HepG2 (cell line): ENCODE results near the gene ZNF714. TPM values are rescaled to one million over a fixed set of nuclear protein-coding genes. Genes with fewer than 3 reads are reported as not detected.

Source experiments
- ATAC-seq: fragments of 200-7000 bp; cut with Tn5 transposase; 3 replicates; pipeline ENCODE4 v1.9.1; 2020; ENCODE audit warnings: mild to moderate bottlenecking, moderate library complexity
- BruUV-seq: library from RNA; stranded (reverse); fragments of 400-500 nt; replicated peaks from 2 replicates; lab custom pipeline; 2021; lab: Mats Ljungman, UMichigan
- CTCF ChIA-PET: fragments of 300-600 bp; formaldehyde crosslinking; extraction: SDS; loops from one replicate; lab custom pipeline; 2021; ENCODE audit warnings: low total read pairs, inconsistent platforms, low intra/inter-chr PET ratio; lab: Yijun Ruan, JAX
- POLR2A ChIA-PET: fragments of 350-600 bp; sonication (Branson Sonifier 250); formaldehyde crosslinking; loops from one replicate; lab custom pipeline; 2020; ENCODE audit warnings: antibody characterized with exemption, inconsistent platforms; lab: Yijun Ruan, JAX
- DNase-seq: peaks from one replicate; pipeline ENCODE4 v3.0.0-alpha.2; 2015; ENCODE audit warnings: low spot score
- FAIRE-seq: peaks from 3 replicates; lab custom pipeline; 2011; peaks lifted over from hg19 to GRCh38; lab: Jason Lieb, UNC
- H2AFZ ChIP-seq: one replicate; pipeline ENCODE4 v1.6.1; 2011; ENCODE audit warnings: low read length, inconsistent platforms
- H3K27ac ChIP-seq: fragments of 300-600 bp; 3 replicates; pipeline ENCODE4 v1.8.0; 2011; ENCODE audit warnings: mixed run types, mild to moderate bottlenecking, mixed read lengths, low read length, inconsistent platforms; ENCODE audit not compliant: insufficient read depth; ENCODE audit errors: extremely low read length
- H3K27me3 ChIP-seq, 2 experiments: fragments of 200-600 bp in 1 of 2; 2 replicates in 1 of 2; 3 replicates in 1 of 2; pipeline versions ENCODE4 v1.6.0 to v1.8.0; 2011; ENCODE audit warnings: low read length in 2 of 2, mild to moderate bottlenecking in 2 of 2, moderate library complexity in 2 of 2, inconsistent platforms in 1 of 2; ENCODE audit not compliant: insufficient read depth in 2 of 2, control insufficient read depth in 1 of 2
- H3K36me3 ChIP-seq, 2 experiments: fragments of 200-600 bp in 1 of 2; replicated peaks in 1 of 2; 2 replicates in 1 of 2; 3 replicates in 1 of 2; pipeline versions ENCODE4 v1.5.1 to v1.8.0; 2011; ENCODE audit warnings: low read length in 2 of 2, inconsistent platforms in 1 of 2; ENCODE audit not compliant: insufficient read depth in 2 of 2, control insufficient read depth in 1 of 2
- H3K4me1 ChIP-seq: 2 replicates; pipeline ENCODE4 v1.5.1; 2012; ENCODE audit warnings: low read length, inconsistent platforms; ENCODE audit not compliant: insufficient read depth
- H3K4me2 ChIP-seq: 2 replicates; pipeline ENCODE4 v1.6.0; 2011; ENCODE audit warnings: low read depth, low read length, inconsistent platforms
- H3K4me3 ChIP-seq, 3 experiments: fragments of 200-600 bp in 1 of 3; sonication (generic), shearing (Covaris generic) in 1 of 3; replicated peaks in 1 of 3; 2 replicates each; pipeline ENCODE4 v1.5.1; 2011 to 2016; ENCODE audit warnings: low read length in 3 of 3, inconsistent platforms in 2 of 3, low read depth in 2 of 3, mild to moderate bottlenecking in 2 of 3, control low read depth in 1 of 3, mixed read lengths in 1 of 3; ENCODE audit not compliant: insufficient read depth in 1 of 3
- H3K79me2 ChIP-seq: one replicate; pipeline ENCODE4 v1.6.1; 2011; ENCODE audit warnings: low read length, inconsistent platforms; ENCODE audit not compliant: insufficient read depth
- H3K9ac ChIP-seq: 2 replicates; pipeline ENCODE4 v1.6.0; 2011; ENCODE audit warnings: mild to moderate bottlenecking, low read depth, low read length, inconsistent platforms; ENCODE audit not compliant: insufficient read depth
- H3K9me3 ChIP-seq: 2 replicates; pipeline ENCODE4 v1.5.1; 2012; ENCODE audit warnings: mild to moderate bottlenecking, low read length
- H4K20me1 ChIP-seq: 2 replicates; pipeline ENCODE4 v1.6.0; 2011; ENCODE audit warnings: inconsistent platforms, mild to moderate bottlenecking, low read length, moderate library complexity; ENCODE audit not compliant: insufficient read depth
- CREB1 ChIP-seq, 2 experiments: fragments of 450-650 bp in 1 of 2; IDR thresholded peaks; 2 replicates each; pipeline ENCODE4 v1.6.1; 2016 to 2017; ENCODE audit warnings: control low read depth in 1 of 2, mild to moderate bottlenecking in 1 of 2, missing compliant biosample characterization in 1 of 2, missing genetic modification characterization in 1 of 2
- HNF1A ChIP-seq, 2 experiments: sonication (generic) in 1 of 2; formaldehyde crosslinking in 1 of 2; IDR thresholded peaks; 2 replicates each; pipeline versions ENCODE4 v1.4.0 to v1.6.1; 2016 to 2020; ENCODE audit warnings: borderline replicate concordance in 1 of 2, low read depth in 1 of 2, mild to moderate bottlenecking in 1 of 2, missing genetic modification reagents in 1 of 2
- HNRNPH1 ChIP-seq: fragments of 200-400 bp; formaldehyde crosslinking; optimal IDR thresholded peaks from 2 replicates; pipeline ENCODE3; 2017; ENCODE audit warnings: mild to moderate bottlenecking, low read depth, low read length
- KMT2B ChIP-seq: IDR thresholded peaks from 2 replicates; pipeline ENCODE4 v1.6.1; 2016; ENCODE audit warnings: missing genetic modification reagents, missing compliant biosample characterization
- MAF1 ChIP-seq: sonication (generic); formaldehyde crosslinking; IDR thresholded peaks from 2 replicates; pipeline ENCODE4 v1.5.0; 2020; ENCODE audit warnings: missing genetic modification reagents, borderline replicate concordance
- MEIS2 ChIP-seq: sonication (generic); formaldehyde crosslinking; IDR thresholded peaks from 2 replicates; pipeline ENCODE4 v1.9.0; 2021; ENCODE audit warnings: mild to moderate bottlenecking, missing genetic modification reagents
- NFATC3 ChIP-seq: sonication (generic); formaldehyde crosslinking; IDR thresholded peaks from 2 replicates; pipeline ENCODE4 v1.5.1; 2020; ENCODE audit warnings: mild to moderate bottlenecking, missing genetic modification reagents
- NFKB2 ChIP-seq: sonication (generic); formaldehyde crosslinking; IDR thresholded peaks from 2 replicates; pipeline ENCODE4 v1.4.0; 2020; ENCODE audit warnings: missing genetic modification reagents, borderline replicate concordance
- PAXIP1 ChIP-seq: sonication (generic); formaldehyde crosslinking; conservative IDR thresholded peaks from 2 replicates; pipeline ENCODE4 v1.4.0; 2020; ENCODE audit warnings: mild to moderate bottlenecking, missing genetic modification reagents, moderate library complexity
- PTBP1 ChIP-seq: fragments of 200-400 bp; formaldehyde crosslinking; IDR thresholded peaks from 2 replicates; pipeline ENCODE4 v1.6.1; 2018; ENCODE audit warnings: low read length, low read depth; ENCODE audit not compliant: poor library complexity, severe bottlenecking
- ZBTB7A ChIP-seq: sonication (generic); formaldehyde crosslinking; IDR thresholded peaks from 2 replicates; pipeline ENCODE4 v1.8.0; 2022; ENCODE audit warnings: mild to moderate bottlenecking, missing genetic modification reagents
- ZFP36L1 ChIP-seq: sonication (generic); formaldehyde crosslinking; IDR thresholded peaks from 2 replicates; pipeline ENCODE4 v1.8.0; 2022; ENCODE audit warnings: mild to moderate bottlenecking, missing genetic modification reagents, moderate library complexity
- ZMYM3 ChIP-seq: sonication (generic); formaldehyde crosslinking; IDR thresholded peaks from 2 replicates; pipeline ENCODE4 v1.5.1; 2020; ENCODE audit warnings: mild to moderate bottlenecking, missing genetic modification reagents
- ZNF614 ChIP-seq: IDR thresholded peaks from 2 replicates; pipeline ENCODE4 v1.6.1; 2018; ENCODE audit warnings: missing biosample characterization, missing genetic modification reagents, inconsistent platforms, borderline replicate concordance
- WGBS: methylation state at CpG from one replicate; pipeline ENCODE4 v1.1.6; 2017; ENCODE audit warnings: low lambda C conversion rate; 5-methylcytosine and 5-hydroxymethylcytosine counted together
- in situ Hi-C: cut with HindIII; loops from 2 replicates; pipeline ENCODE4 v1.10.0; 2017; ENCODE audit warnings: low pct_unique_long_range_greater_than_20kb; ENCODE audit not compliant: extremely low pct_ligation_motif_present
- intact Hi-C: fragments of 100-400 bp; cut with micrococcal nuclease; formaldehyde crosslinking; loops from one replicate; pipeline ENCODE4 v1.10.0; 2022; ENCODE audit not compliant: unreplicated experiment
- polyA plus RNA-seq, 8 experiments: library from polyadenylated mRNA; depleted of rRNA in 3 of 8; stranded (reverse) in 7 of 8; unstranded in 1 of 8; fragments of >200 nt; fragmentation: Illumina TruSeq in 4 of 8; extraction: Trizol in 4 of 8; gene quantifications; 2 replicates each; pipeline versions ENCODE4 v1.2.1 to v1.2.3, GENCODE V29; 2011 to 2016; ENCODE audit warnings: low read depth in 4 of 8, missing spikeins in 1 of 8, mixed read lengths in 1 of 8; ENCODE audit not compliant: insufficient read depth in 1 of 8
- total RNA-seq, 5 experiments: library from RNA; depleted of rRNA; stranded (reverse); fragments of >200 nt; fragmentation: Illumina TruSeq; extraction: Trizol; gene quantifications; 2 replicates each; pipeline ENCODE4 v1.2.3, GENCODE V29; 2016; ENCODE audit warnings: low read depth in 1 of 5
- TF ChIP-seq, protein P1 (sequence below): sonication (generic); formaldehyde crosslinking; IDR thresholded peaks from 2 replicates; pipeline ENCODE4 v1.4.0; 2020; ENCODE audit warnings: mild to moderate bottlenecking, missing genetic modification reagents

The ZNF714 gene
- total and polyA plus RNA-seq, 2 of the 13 experiments (the other 11 are each of a cell fraction or from before 2014, with no cell fraction given), result 6.7 to 27.8 TPM

- in situ Hi-C loops, result no loop called here
- Histone ChIP-seq H3K36me3 (peaks cover 0 to 8% of the 10 kb centered on the region in 2 experiments; a peak in 2 of 5 replicates), H3K4me3 (no peak overlapping the region), H4K20me1 (no peaks in the 10 kb centered on the region), H3K4me2 (no peak overlapping the region), H3K9ac (no peak overlapping the region), H3K27me3 (no peaks in the 10 kb centered on the region), H3K79me2 (peaks cover 9% of the 10 kb centered on the region), H3K4me1 (peaks cover 38% of the 10 kb centered on the region), H2AFZ (no peak overlapping the region), H3K27ac (no peak overlapping the region), H3K9me3 (no peaks in the 10 kb centered on the region)
- intact Hi-C loops, result no loop called here
- DNase-seq (no peak), ATAC-seq (no peak), FAIRE-seq (no peak)
- WGBS, result 99% methylated on average over 3 of the region's 3 CpGs
- BruUV-seq, result no TSS peak
- CTCF ChIA-PET, result no interaction called here
- POLR2A ChIA-PET, result no interaction called here
- no peak for TF ChIP-seq NFATC3 (CRISPR knock-in tag)
- TF ChIP-seq ZBTB7A (CRISPR knock-in tag), result no peak
- TF ChIP-seq CREB1 (IDR thresholded peaks at IDR 0.05), result no peak
- no peak for TF ChIP-seq CREB1 (CRISPR knock-in tag; IDR thresholded peaks at IDR 0.05)
- no peak for TF ChIP-seq ZFP36L1 (CRISPR knock-in tag)
- TF ChIP-seq NFKB2 (CRISPR knock-in tag), result no peak
- TF ChIP-seq PTBP1, result no peak
- TF ChIP-seq MAF1 (CRISPR knock-in tag), result no peak
- no peak for TF ChIP-seq MEIS2 (CRISPR knock-in tag)
- TF ChIP-seq PAXIP1, result no peak
- TF ChIP-seq ZNF614 (CRISPR knock-in tag), result no peak
- TF ChIP-seq KMT2B (CRISPR knock-in tag), result no peak
- TF ChIP-seq HNF1A (IDR thresholded peaks at IDR 0.05; ENCODE audit: low read depth), result no peak
- TF ChIP-seq HNF1A (CRISPR knock-in tag; IDR thresholded peaks at IDR 0.05; ENCODE audit: borderline replicate concordance), result no peak
- no peak for TF ChIP-seq HNRNPH1
- no peak for TF ChIP-seq ZMYM3 (CRISPR knock-in tag)
- TF ChIP-seq, protein P1, sequence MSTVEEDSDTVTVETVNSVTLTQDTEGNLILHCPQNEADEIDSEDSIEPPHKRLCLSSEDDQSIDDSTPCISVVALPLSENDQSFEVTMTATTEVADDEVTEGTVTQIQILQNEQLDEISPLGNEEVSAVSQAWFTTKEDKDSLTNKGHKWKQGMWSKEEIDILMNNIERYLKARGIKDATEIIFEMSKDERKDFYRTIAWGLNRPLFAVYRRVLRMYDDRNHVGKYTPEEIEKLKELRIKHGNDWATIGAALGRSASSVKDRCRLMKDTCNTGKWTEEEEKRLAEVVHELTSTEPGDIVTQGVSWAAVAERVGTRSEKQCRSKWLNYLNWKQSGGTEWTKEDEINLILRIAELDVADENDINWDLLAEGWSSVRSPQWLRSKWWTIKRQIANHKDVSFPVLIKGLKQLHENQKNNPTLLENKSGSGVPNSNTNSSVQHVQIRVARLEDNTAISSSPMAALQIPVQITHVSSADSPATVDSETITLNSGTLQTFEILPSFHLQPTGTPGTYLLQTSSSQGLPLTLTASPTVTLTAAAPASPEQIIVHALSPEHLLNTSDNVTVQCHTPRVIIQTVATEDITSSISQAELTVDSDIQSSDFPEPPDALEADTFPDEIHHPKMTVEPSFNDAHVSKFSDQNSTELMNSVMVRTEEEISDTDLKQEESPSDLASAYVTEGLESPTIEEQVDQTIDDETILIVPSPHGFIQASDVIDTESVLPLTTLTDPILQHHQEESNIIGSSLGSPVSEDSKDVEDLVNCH (CRISPR knock-in tag), result no peak
These were observed 5.9 kb downstream of the ZNF714 start for GRCh38 chr19:21087871-21088270.
